SK-N-SH treated with all-trans-retinoic acid at 6 μM for 48 hours (cell line): ENCODE data around the gene SPTB.
A peak's percentile ranks its signal among the peaks of the same experiment; 100 is the strongest.

Source experiments
- ATAC-seq: fragments of 200-7000 bp; cut with Tn5 transposase; 3 replicates; pipeline ENCODE4 v1.9.1; 2020; ENCODE audit warnings: mild to moderate bottlenecking, moderate library complexity
- ARNTL ChIP-seq: fragments of 450-650 bp; formaldehyde crosslinking; IDR thresholded peaks from 2 replicates; pipeline ENCODE4 v1.5.0; 2020; ENCODE audit warnings: low read depth, mild to moderate bottlenecking, moderate library complexity, borderline replicate concordance
- BACH2 ChIP-seq: fragments of 250-450 bp; sonication (Bioruptor Pico); IDR thresholded peaks from 2 replicates; pipeline ENCODE4 v1.9.0; 2021; ENCODE audit warnings: mild to moderate bottlenecking, borderline replicate concordance
- CREB5 ChIP-seq: fragments of 250-450 bp; sonication (Bioruptor Pico); IDR thresholded peaks from 2 replicates; pipeline ENCODE4 v1.5.1; 2020; ENCODE audit warnings: low read depth, mild to moderate bottlenecking, moderate library complexity
- CSDC2 ChIP-seq: fragments of 250-450 bp; sonication (Bioruptor Pico); IDR thresholded peaks from 2 replicates; pipeline ENCODE4 v1.5.0; 2020; ENCODE audit warnings: mild to moderate bottlenecking, moderate library complexity
- CSRNP3 ChIP-seq: fragments of 250-450 bp; sonication (Bioruptor Pico); IDR thresholded peaks from 2 replicates; pipeline ENCODE4 v1.5.1; 2021; ENCODE audit warnings: mild to moderate bottlenecking, moderate library complexity
- ESRRG ChIP-seq: fragments of 250-450 bp; sonication (Bioruptor Pico); IDR thresholded peaks from 2 replicates; pipeline ENCODE4 v1.6.1; 2021; ENCODE audit warnings: mild to moderate bottlenecking
- GLIS3 ChIP-seq: fragments of 250-450 bp; sonication (Bioruptor Pico); IDR thresholded peaks from 2 replicates; pipeline ENCODE4 v1.5.0; 2020; ENCODE audit warnings: mild to moderate bottlenecking, moderate library complexity
- ISL1 ChIP-seq: fragments of 250-450 bp; sonication (Bioruptor Pico); IDR thresholded peaks from 2 replicates; pipeline ENCODE4 v2.1.2; 2022; ENCODE audit warnings: mild to moderate bottlenecking, moderate library complexity
- POU6F1 ChIP-seq: fragments of 250-450 bp; sonication (Bioruptor Pico); IDR thresholded peaks from 2 replicates; pipeline ENCODE4 v1.8.0; 2021; ENCODE audit warnings: low read depth, mild to moderate bottlenecking, moderate library complexity, borderline replicate concordance
- RARB ChIP-seq: fragments of 250-450 bp; sonication (Bioruptor Pico); IDR thresholded peaks from 2 replicates; pipeline ENCODE4 v1.8.0; 2021; ENCODE audit warnings: mild to moderate bottlenecking, moderate library complexity
- SNAI2 ChIP-seq: fragments of 250-450 bp; sonication (Bioruptor Pico); IDR thresholded peaks from 2 replicates; pipeline ENCODE4 v1.5.0; 2020; ENCODE audit warnings: mild to moderate bottlenecking, moderate library complexity
- TCF4 ChIP-seq: fragments of 250-450 bp; sonication (Bioruptor Pico); IDR thresholded peaks from 2 replicates; pipeline ENCODE4 v1.8.0; 2021; ENCODE audit warnings: mild to moderate bottlenecking, moderate library complexity, borderline replicate concordance
- TOX ChIP-seq: fragments of 250-450 bp; sonication (Bioruptor Pico); IDR thresholded peaks from 2 replicates; pipeline ENCODE4 v1.8.0; 2021; ENCODE audit warnings: mild to moderate bottlenecking, moderate library complexity, borderline replicate concordance
- TSHZ2 ChIP-seq: fragments of 250-450 bp; sonication (Bioruptor Pico); IDR thresholded peaks from 2 replicates; pipeline ENCODE4 v1.5.0; 2020; ENCODE audit warnings: mild to moderate bottlenecking, moderate library complexity
- ZC3H10 ChIP-seq: fragments of 250-450 bp; sonication (Bioruptor Pico); IDR thresholded peaks from 2 replicates; pipeline ENCODE4 v1.5.1; 2021; ENCODE audit warnings: mild to moderate bottlenecking, moderate library complexity
- ZFP30 ChIP-seq: fragments of 450-650 bp; formaldehyde crosslinking; IDR thresholded peaks from 2 replicates; pipeline ENCODE4 v1.5.0; 2022; ENCODE audit warnings: mild to moderate bottlenecking, moderate library complexity
- ZNF565 ChIP-seq: fragments of 450-650 bp; formaldehyde crosslinking; conservative IDR thresholded peaks from 2 replicates; pipeline ENCODE4 v1.5.0; 2020; ENCODE audit warnings: low read depth, mild to moderate bottlenecking, moderate library complexity
- ZNF70 ChIP-seq: fragments of 450-650 bp; formaldehyde crosslinking; IDR thresholded peaks from 2 replicates; pipeline ENCODE4 v1.5.0; 2020; ENCODE audit warnings: mild to moderate bottlenecking, moderate library complexity

The SPTB gene

GRCh38 chr14:64790478-64790877 lies 89.2 kb downstream of the SPTB start:
- TF ChIP-seq BACH2, result no peak
- no peak for TF ChIP-seq RARB (CRISPR knock-in tag)
- TF ChIP-seq ZNF70 (CRISPR knock-in tag), result no peak
- no peak for TF ChIP-seq TCF4 (CRISPR knock-in tag)
- no peak for TF ChIP-seq ISL1 (CRISPR knock-in tag)
- TF ChIP-seq ARNTL (CRISPR knock-in tag), result no peak
- TF ChIP-seq CSDC2 (CRISPR knock-in tag), result no peak
- no peak for TF ChIP-seq POU6F1 (CRISPR knock-in tag)
- no peak for TF ChIP-seq GLIS3 (CRISPR knock-in tag)
- no peak for ATAC-seq

GRCh38 chr14:64789696-64790095 lies 90.0 kb downstream of the SPTB start:
- TF ChIP-seq POU6F1 (CRISPR knock-in tag), result no peak
- no peak for TF ChIP-seq TCF4 (CRISPR knock-in tag)
- no peak for TF ChIP-seq ZC3H10
- TF ChIP-seq ISL1 (CRISPR knock-in tag), result no peak
- no peak for ATAC-seq

GRCh38 chr14:64788706-64789105 lies 91.0 kb downstream of the SPTB start:
- peak; percentile 90 for ATAC-seq
- TF ChIP-seq CREB5, result no peak
- no peak for TF ChIP-seq ESRRG (CRISPR knock-in tag)

GRCh38 chr14:64787619-64788018 lies 92.1 kb downstream of the SPTB start:
- ATAC-seq, result no peak
- TF ChIP-seq POU6F1 (CRISPR knock-in tag) (no peak), SNAI2 (CRISPR knock-in tag) (no peak), ISL1 (CRISPR knock-in tag) (no peak), CREB5 (no peak), ZNF565 (CRISPR knock-in tag) (no peak), GLIS3 (CRISPR knock-in tag) (no peak), TOX (CRISPR knock-in tag) (no peak), CSDC2 (CRISPR knock-in tag) (no peak), TCF4 (CRISPR knock-in tag) (no peak), ZNF70 (CRISPR knock-in tag) (no peak), RARB (CRISPR knock-in tag) (no peak), ZFP30 (CRISPR knock-in tag) (no peak), TSHZ2 (CRISPR knock-in tag) (no peak), CSRNP3 (no peak)
